ENCODE measurements around the gene RNF146.

RNF146 gene

GRCh38 chr6:127263481-127263880 is 3.2 kb upstream of the RNF146 start:
- no peaks in the 10 kb centered on the region for H3K9me3 ChIP-seq (ENCODE audit: control insufficient read depth in 2 of 2, low read length in 2 of 2)
- H3K27me3 ChIP-seq (ENCODE audit: control insufficient read depth in 1 of 2, insufficient read depth in 2 of 2, low read length in 2 of 2): no peaks in the 10 kb centered on the region
- no peak overlapping the region for H3K27ac ChIP-seq (ENCODE audit: low read length)
- no peaks in the 10 kb centered on the region for H3K36me3 ChIP-seq (ENCODE audit: control insufficient read depth in 2 of 2, insufficient read depth in 2 of 2, low read length in 2 of 2)
- no peak overlapping the region for H3K4me3 ChIP-seq (ENCODE audit: low read length in 2 of 2)
- no peaks in the 10 kb centered on the region for H3K4me1 ChIP-seq (ENCODE audit: control insufficient read depth, insufficient read depth, low read length)
- no peak overlapping the region for H3K9ac ChIP-seq (ENCODE audit: low read length in 2 of 2)

GRCh38 chr6:127266892-127267645 is 405 bp downstream of the RNF146 start:
- Histone ChIP-seq H3K27me3 (ENCODE audit: control insufficient read depth in 1 of 2, insufficient read depth in 2 of 2, low read length in 2 of 2) (no peaks in the 10 kb centered on the region), H3K36me3 (ENCODE audit: control insufficient read depth in 2 of 2, insufficient read depth in 2 of 2, low read length in 2 of 2) (no peaks in the 10 kb centered on the region), H3K9me3 (ENCODE audit: control insufficient read depth in 2 of 2, low read length in 2 of 2) (no peaks in the 10 kb centered on the region), H3K4me1 (ENCODE audit: control insufficient read depth, insufficient read depth, low read length) (no peaks in the 10 kb centered on the region), H3K27ac (ENCODE audit: low read length) (peak overlapping the region; percentile 90), H3K4me3 (ENCODE audit: low read length in 2 of 2) (peak overlapping the region; percentile 86 to 89), H3K9ac (ENCODE audit: low read length in 2 of 2) (peak overlapping the region; percentile 88)

GRCh38 chr6:127267646-127268625 is 1.3 kb downstream of the RNF146 start:
- H3K9me3 ChIP-seq (ENCODE audit: control insufficient read depth in 2 of 2, low read length in 2 of 2): no peaks in the 10 kb centered on the region
- no peaks in the 10 kb centered on the region for H3K27me3 ChIP-seq (ENCODE audit: control insufficient read depth in 1 of 2, insufficient read depth in 2 of 2, low read length in 2 of 2)
- no peaks in the 10 kb centered on the region for H3K4me1 ChIP-seq (ENCODE audit: control insufficient read depth, insufficient read depth, low read length)

GRCh38 chr6:127272576-127272975 is 5.9 kb downstream of the RNF146 start:
- H3K9me3 ChIP-seq (ENCODE audit: control insufficient read depth in 2 of 2, low read length in 2 of 2): no peaks in the 10 kb centered on the region
- no peak overlapping the region for H3K9ac ChIP-seq (ENCODE audit: low read length in 2 of 2)
- H3K27ac ChIP-seq (ENCODE audit: low read length): no peak overlapping the region
- H3K4me3 ChIP-seq (ENCODE audit: low read length in 2 of 2): no peak overlapping the region
- H3K4me1 ChIP-seq (ENCODE audit: control insufficient read depth, insufficient read depth, low read length): no peaks in the 10 kb centered on the region
- H3K36me3 ChIP-seq (ENCODE audit: control insufficient read depth in 2 of 2, insufficient read depth in 2 of 2, low read length in 2 of 2): no peaks in the 10 kb centered on the region
- no peaks in the 10 kb centered on the region for H3K27me3 ChIP-seq (ENCODE audit: control insufficient read depth in 1 of 2, insufficient read depth in 2 of 2, low read length in 2 of 2)

More at GRCh38 chr6:127267646-127268625, 1.3 kb downstream of the RNF146 start:
- peak overlapping the region; percentile 86 to 89 for H3K4me3 ChIP-seq (ENCODE audit: low read length in 2 of 2)
- H3K36me3 ChIP-seq (ENCODE audit: control insufficient read depth in 2 of 2, insufficient read depth in 2 of 2, low read length in 2 of 2): no peaks in the 10 kb centered on the region
- peak overlapping the region; percentile 90 for H3K27ac ChIP-seq (ENCODE audit: low read length)
- H3K9ac ChIP-seq (ENCODE audit: low read length in 2 of 2): peak overlapping the region; percentile 88

GRCh38 chr6:127273499-127273898 is 6.8 kb downstream of the RNF146 start:
- no peak overlapping the region for H3K9ac ChIP-seq (ENCODE audit: low read length in 2 of 2)
- no peaks in the 10 kb centered on the region for H3K27me3 ChIP-seq (ENCODE audit: control insufficient read depth in 1 of 2, insufficient read depth in 2 of 2, low read length in 2 of 2)
- no peak overlapping the region for H3K4me3 ChIP-seq (ENCODE audit: low read length in 2 of 2)
- H3K9me3 ChIP-seq (ENCODE audit: control insufficient read depth in 2 of 2, low read length in 2 of 2): no peaks in the 10 kb centered on the region
- no peaks in the 10 kb centered on the region for H3K4me1 ChIP-seq (ENCODE audit: control insufficient read depth, insufficient read depth, low read length)
- H3K27ac ChIP-seq (ENCODE audit: low read length): no peak overlapping the region
- no peaks in the 10 kb centered on the region for H3K36me3 ChIP-seq (ENCODE audit: control insufficient read depth in 2 of 2, insufficient read depth in 2 of 2, low read length in 2 of 2)

GRCh38 chr6:127276331-127276730 is 9.7 kb downstream of the RNF146 start:
- H3K9me3 ChIP-seq (ENCODE audit: control insufficient read depth in 2 of 2, low read length in 2 of 2): no peaks in the 10 kb centered on the region
- no peak overlapping the region for H3K9ac ChIP-seq (ENCODE audit: low read length in 2 of 2)
- H3K4me1 ChIP-seq (ENCODE audit: control insufficient read depth, insufficient read depth, low read length): no peaks in the 10 kb centered on the region
- no peaks in the 10 kb centered on the region for H3K36me3 ChIP-seq (ENCODE audit: control insufficient read depth in 2 of 2, insufficient read depth in 2 of 2, low read length in 2 of 2)
- no peaks in the 10 kb centered on the region for H3K27me3 ChIP-seq (ENCODE audit: control insufficient read depth in 1 of 2, insufficient read depth in 2 of 2, low read length in 2 of 2)
- H3K4me3 ChIP-seq (ENCODE audit: low read length in 2 of 2): no peak overlapping the region
- H3K27ac ChIP-seq (ENCODE audit: low read length): no peak overlapping the region

- Histone ChIP-seq H3K36me3 (ENCODE audit: control insufficient read depth in 2 of 2, insufficient read depth in 2 of 2, low read length in 2 of 2) (peaks cover 0 to 7% of the 10 kb centered on the region in 2 donors), H3K9me3 (ENCODE audit: control insufficient read depth in 2 of 2, low read length in 2 of 2) (no peaks in the 10 kb centered on the region), H3K4me3 (ENCODE audit: low read length in 2 of 2) (no peak overlapping the region), H3K4me1 (ENCODE audit: control insufficient read depth, insufficient read depth, low read length) (no peaks in the 10 kb centered on the region), H3K27ac (ENCODE audit: low read length) (no peak overlapping the region), H3K27me3 (ENCODE audit: control insufficient read depth in 1 of 2, insufficient read depth in 2 of 2, low read length in 2 of 2) (no peaks in the 10 kb centered on the region), H3K9ac (ENCODE audit: low read length in 2 of 2) (no peak overlapping the region)
Measured at GRCh38 chr6:127277878-127278843, 11.5 kb downstream of the RNF146 start.

- no peak overlapping the region for H3K9ac ChIP-seq (ENCODE audit: low read length in 2 of 2)
- H3K4me1 ChIP-seq (ENCODE audit: control insufficient read depth, insufficient read depth, low read length): no peaks in the 10 kb centered on the region
- H3K9me3 ChIP-seq (ENCODE audit: control insufficient read depth in 2 of 2, low read length in 2 of 2): no peaks in the 10 kb centered on the region
- H3K36me3 ChIP-seq (ENCODE audit: control insufficient read depth in 2 of 2, insufficient read depth in 2 of 2, low read length in 2 of 2): peaks cover 0 to 12% of the 10 kb centered on the region in 2 donors
- no peaks in the 10 kb centered on the region for H3K27me3 ChIP-seq (ENCODE audit: control insufficient read depth in 1 of 2, insufficient read depth in 2 of 2, low read length in 2 of 2)
- no peak overlapping the region for H3K4me3 ChIP-seq (ENCODE audit: low read length in 2 of 2)
- H3K27ac ChIP-seq (ENCODE audit: low read length): no peak overlapping the region
Measured at GRCh38 chr6:127279815-127280214, 13.2 kb downstream of the RNF146 start.

- Histone ChIP-seq H3K4me1 (ENCODE audit: control insufficient read depth, insufficient read depth, low read length) (no peaks in the 10 kb centered on the region), H3K9ac (ENCODE audit: low read length in 2 of 2) (no peak overlapping the region), H3K9me3 (ENCODE audit: control insufficient read depth in 2 of 2, low read length in 2 of 2) (no peaks in the 10 kb centered on the region), H3K27me3 (ENCODE audit: control insufficient read depth in 1 of 2, insufficient read depth in 2 of 2, low read length in 2 of 2) (no peaks in the 10 kb centered on the region), H3K4me3 (ENCODE audit: low read length in 2 of 2) (no peak overlapping the region), H3K36me3 (ENCODE audit: control insufficient read depth in 2 of 2, insufficient read depth in 2 of 2, low read length in 2 of 2) (peaks cover 8 to 19% of the 10 kb centered on the region in 2 donors), H3K27ac (ENCODE audit: low read length) (no peak overlapping the region)
Measured at GRCh38 chr6:127282184-127282583, 15.5 kb downstream of the RNF146 start.

- Histone ChIP-seq H3K27ac (ENCODE audit: low read length) (no peak overlapping the region), H3K36me3 (ENCODE audit: control insufficient read depth in 2 of 2, insufficient read depth in 2 of 2, low read length in 2 of 2) (peaks cover 13 to 15% of the 10 kb centered on the region in 2 donors), H3K27me3 (ENCODE audit: control insufficient read depth in 1 of 2, insufficient read depth in 2 of 2, low read length in 2 of 2) (no peaks in the 10 kb centered on the region)
Measured at GRCh38 chr6:127288705-127289104, 22.0 kb downstream of the RNF146 start.

More at GRCh38 chr6:127288705-127289104, 22.0 kb downstream of the RNF146 start:
- Histone ChIP-seq H3K4me1 (ENCODE audit: control insufficient read depth, insufficient read depth, low read length) (peaks cover 3% of the 10 kb centered on the region), H3K4me3 (ENCODE audit: low read length in 2 of 2) (no peak overlapping the region), H3K9me3 (ENCODE audit: control insufficient read depth in 2 of 2, low read length in 2 of 2) (no peaks in the 10 kb centered on the region), H3K9ac (ENCODE audit: low read length in 2 of 2) (no peak overlapping the region)
